A549 (cell line): ENCODE results near the gene PLCD3. TPM values are rescaled to one million over a fixed set of nuclear protein-coding genes. Genes with fewer than 3 reads are reported as not detected.
A peak's percentile ranks its signal among the peaks of the same experiment; 100 is the strongest.

Experiments
- ATAC-seq, 2 experiments: fragments of 200-7000 bp in 1 of 2; fragments of >200 bp in 1 of 2; cut with Nextera tagmentation in 1 of 2; cut with Tn5 transposase in 1 of 2; 3 replicates each; pipeline versions ENCODE4 v1.8.0 to v1.9.1; 2018 to 2020; ENCODE audit warnings: mild to moderate bottlenecking in 1 of 2, moderate library complexity in 1 of 2
- CTCF ChIA-PET: fragments of 300-600 bp; sonication (Branson Sonifier 250); formaldehyde crosslinking; extraction: SDS; loops from one replicate; lab custom pipeline; 2021; ENCODE audit warnings: antibody characterized with exemption, inconsistent platforms; lab: Yijun Ruan, JAX
- POLR2A ChIA-PET: fragments of 350-600 bp; formaldehyde crosslinking; extraction: SDS; loops from one replicate; lab custom pipeline; 2021; ENCODE audit warnings: antibody characterized with exemption, inconsistent platforms; lab: Yijun Ruan, JAX
- DNase-seq, 2 experiments: peaks; one replicate each; pipeline versions ENCODE4 v3.0.0 to v3.0.0-alpha.2; 2011 to 2016; ENCODE audit warnings: low read depth in 1 of 2, low spot score in 1 of 2
- FAIRE-seq: peaks from 2 replicates; lab custom pipeline; 2011; peaks lifted over from hg19 to GRCh38; lab: Jason Lieb, UNC
- H3K27ac ChIP-seq, 2 experiments: fragments of >200 bp; sonication (Bioruptor Twin); formaldehyde crosslinking; 3 replicates each; pipeline ENCODE4 v1.5.1; 2016 to 2017
- H3K4me1 ChIP-seq: fragments of >200 bp; sonication (Bioruptor Twin); formaldehyde crosslinking; 3 replicates; pipeline ENCODE4 v1.6.1; 2016
- H3K4me2 ChIP-seq: fragments of >200 bp; sonication (Bioruptor Twin); formaldehyde crosslinking; 3 replicates; pipeline ENCODE4 v1.6.1; 2016
- H3K4me3 ChIP-seq: fragments of >200 bp; sonication (Bioruptor Twin); formaldehyde crosslinking; 3 replicates; pipeline ENCODE4 v1.5.1; 2016
- H3K9me3 ChIP-seq: fragments of >200 bp; sonication (Bioruptor Twin); formaldehyde crosslinking; 3 replicates; pipeline ENCODE4 v1.6.1; 2016
- BCL3 ChIP-seq: fragments of >200 bp; sonication (Bioruptor Twin); formaldehyde crosslinking; IDR thresholded peaks from 3 replicates; pipeline ENCODE4 v1.6.1; 2016
- CBX8 ChIP-seq: fragments of 200-600 bp; sonication (generic); IDR thresholded peaks from 2 replicates; pipeline ENCODE4 v1.6.1; 2016
- CHD4 ChIP-seq: fragments of 200-600 bp; sonication (generic); IDR thresholded peaks from 2 replicates; pipeline ENCODE4 v1.6.1; 2016; ENCODE audit warnings: antibody characterized with exemption, mild to moderate bottlenecking, borderline replicate concordance
- EHF ChIP-seq: fragments of 250-450 bp; sonication (Bioruptor Pico); IDR thresholded peaks from 2 replicates; pipeline ENCODE4 v1.5.0; 2020; ENCODE audit warnings: mild to moderate bottlenecking
- ELK1 ChIP-seq: fragments of 150-350 bp; IDR thresholded peaks from 2 replicates; pipeline ENCODE4 v1.6.1; 2014; ENCODE audit warnings: low read depth, mild to moderate bottlenecking, low read length
- EP300 ChIP-seq, 2 experiments: fragments of >200 bp; sonication (Bioruptor Twin); formaldehyde crosslinking; IDR thresholded peaks; 2 replicates in 1 of 2; 3 replicates in 1 of 2; pipeline ENCODE4 v1.6.1; 2016 to 2017
- FOSB ChIP-seq: fragments of 250-450 bp; sonication (Bioruptor Pico); IDR thresholded peaks from 2 replicates; pipeline ENCODE4 v1.5.0; 2020; ENCODE audit warnings: mild to moderate bottlenecking, moderate library complexity
- HDAC2 ChIP-seq: fragments of 200-600 bp; sonication (generic); IDR thresholded peaks from 2 replicates; pipeline ENCODE4 v1.6.1; 2016
- HOXB13 ChIP-seq: fragments of 250-450 bp; sonication (Bioruptor Pico); IDR thresholded peaks from 2 replicates; pipeline ENCODE4 v1.5.0; 2020; ENCODE audit warnings: low read depth, mild to moderate bottlenecking, moderate library complexity
- HOXB5 ChIP-seq: fragments of 250-450 bp; sonication (Bioruptor Pico); IDR thresholded peaks from 2 replicates; pipeline ENCODE4 v1.5.0; 2020; ENCODE audit warnings: mild to moderate bottlenecking, moderate library complexity
- NFE2L2 ChIP-seq: fragments of 150-350 bp; conservative IDR thresholded peaks from 2 replicates; pipeline ENCODE4 v1.6.1; 2014; ENCODE audit warnings: low read length
- NPAS2 ChIP-seq: fragments of 250-450 bp; sonication (Bioruptor Pico); IDR thresholded peaks from 2 replicates; pipeline ENCODE4 v1.8.0; 2022; ENCODE audit warnings: mild to moderate bottlenecking, moderate library complexity, borderline replicate concordance
- POLR2A ChIP-seq: IDR thresholded peaks from 2 replicates; pipeline ENCODE4 v1.6.1; 2012; ENCODE audit warnings: mild to moderate bottlenecking, low read length
- POLR2AphosphoS2 ChIP-seq: conservative IDR thresholded peaks from 2 replicates; pipeline ENCODE4 v1.6.1; 2012; ENCODE audit warnings: low read length, improper control_type of control experiment, inconsistent platforms
- RCOR1 ChIP-seq: fragments of 150-350 bp; IDR thresholded peaks from 2 replicates; pipeline ENCODE4 v1.6.1; 2014; ENCODE audit warnings: antibody characterized with exemption, low read length, low read depth
- RFX5 ChIP-seq: fragments of 450-650 bp; IDR thresholded peaks from 2 replicates; pipeline ENCODE4 v1.7.1; 2014; ENCODE audit warnings: antibody characterized with exemption, mild to moderate bottlenecking, moderate library complexity
- TP53 ChIP-seq: fragments of 250-450 bp; sonication (Bioruptor Pico); IDR thresholded peaks from 2 replicates; pipeline ENCODE4 v1.5.0; 2021; ENCODE audit warnings: mild to moderate bottlenecking, moderate library complexity
- WGBS: methylation state at CpG from one replicate; pipeline ENCODE4 v1.1.6; 2017; ENCODE audit errors: missing lambda C conversion rate; 5-methylcytosine and 5-hydroxymethylcytosine counted together
- polyA plus RNA-seq, 4 experiments: library from polyadenylated mRNA; depleted of rRNA in 3 of 4; stranded (reverse); fragments of >200 nt; fragmentation: RNase III in 1 of 4; extraction: RNeasy Plus Mini Kit Qiagen cat#74134 plus additional on column Dnase treatment in 1 of 4; gene quantifications; 2 replicates in 3 of 4; 3 replicates in 1 of 4; pipeline ENCODE4 v1.2.3, GENCODE V29; 2011 to 2017
- TF ChIP-seq, protein P1 (sequence below): fragments of 450-650 bp; IDR thresholded peaks from 2 replicates; pipeline ENCODE4 v1.6.1; 2014; ENCODE audit warnings: antibody characterized with exemption

The PLCD3 gene
- polyA plus RNA-seq, 2 of the 4 experiments (the other 2 are of a cell fraction) = 56.6 to 105 TPM

GRCh38 chr17:45103269-45103795, 29.0 kb downstream of the PLCD3 start:
- ATAC-seq = no peak
- 96% methylated on average over 9 of the region's 9 CpGs for WGBS
- no peak for FAIRE-seq
- TF ChIP-seq ELK1 (no peak), NPAS2 (no peak), POLR2AphosphoS2 (0 out of 2 replicates have a peak, but pooled peaks have one; percentile 78)
- TF ChIP-seq, all 56 proteins: peak for 1
- Histone ChIP-seq H3K4me1 (peaks cover 7% of the 10 kb centered on the region; the same call in 2 of the 3 replicates), H3K4me3 (no peak overlapping the region), H3K4me2 (no peak overlapping the region), H3K27ac (no peak overlapping the region), H3K9me3 (no peaks in the 10 kb centered on the region)
- ChIA-PET CTCF (interaction anchor here (0.6 to 30.6 kb wide), 10 partner anchors 9 to 329 kb away, joined by 3 to 742 read pairs (median 6); partner anchors contain the start of genes ACBD4 and PLCD3), POLR2A (no interaction called here)
- no peak for DNase-seq

DNA sequence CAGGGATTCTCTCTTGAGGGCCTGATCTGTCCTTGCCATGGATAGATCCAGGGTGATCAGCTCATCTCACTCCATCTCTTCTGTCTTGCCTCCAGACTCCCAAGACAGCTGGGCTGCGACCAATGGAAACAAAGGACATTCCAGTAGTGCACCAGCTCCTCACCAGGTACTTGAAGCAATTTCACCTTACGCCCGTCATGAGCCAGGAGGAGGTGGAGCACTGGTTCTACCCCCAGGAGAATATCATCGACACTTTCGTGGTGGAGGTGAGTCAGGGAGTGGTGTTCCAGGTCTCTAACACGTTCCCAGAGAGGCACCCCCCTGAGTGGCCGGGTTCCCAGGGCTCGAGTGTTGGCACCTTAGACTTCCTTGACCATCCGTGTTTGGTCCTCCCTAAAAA, 29.5 kb downstream of the PLCD3 start:
- no peaks in the 10 kb centered on the region for H3K9me3 ChIP-seq
- H3K27ac ChIP-seq = no peak overlapping the region
- POLR2A ChIA-PET = no interaction called here
- ATAC-seq (no peak), DNase-seq (no peak), FAIRE-seq (no peak)
- no peak overlapping the region for H3K4me3 ChIP-seq
- H3K4me2 ChIP-seq = no peak overlapping the region
- TF ChIP-seq NPAS2 = no peak
- TF ChIP-seq HOXB13 (CRISPR knock-in tag) = no peak
- TF ChIP-seq NFE2L2 = no peak
- no peak for TF ChIP-seq POLR2A
- TF ChIP-seq, protein P1, sequence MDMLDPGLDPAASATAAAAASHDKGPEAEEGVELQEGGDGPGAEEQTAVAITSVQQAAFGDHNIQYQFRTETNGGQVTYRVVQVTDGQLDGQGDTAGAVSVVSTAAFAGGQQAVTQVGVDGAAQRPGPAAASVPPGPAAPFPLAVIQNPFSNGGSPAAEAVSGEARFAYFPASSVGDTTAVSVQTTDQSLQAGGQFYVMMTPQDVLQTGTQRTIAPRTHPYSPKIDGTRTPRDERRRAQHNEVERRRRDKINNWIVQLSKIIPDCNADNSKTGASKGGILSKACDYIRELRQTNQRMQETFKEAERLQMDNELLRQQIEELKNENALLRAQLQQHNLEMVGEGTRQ = no peak
- no peak for TF ChIP-seq HDAC2
- no peak for TF ChIP-seq POLR2AphosphoS2
- no peak for TF ChIP-seq RFX5
- TF ChIP-seq EHF (CRISPR knock-in tag) = no peak
- no peak for TF ChIP-seq BCL3
- 90% methylated on average over 9 of the region's 9 CpGs for WGBS
- H3K4me1 ChIP-seq = peaks cover 7% of the 10 kb centered on the region; the same call in 2 of the 3 replicates
- CTCF ChIA-PET = interaction anchor here (0.6 to 30.6 kb wide), 8 partner anchors 8 to 192 kb away, joined by 3 to 742 read pairs (median 14); partner anchors contain the start of genes ACBD4 and PLCD3

DNA sequence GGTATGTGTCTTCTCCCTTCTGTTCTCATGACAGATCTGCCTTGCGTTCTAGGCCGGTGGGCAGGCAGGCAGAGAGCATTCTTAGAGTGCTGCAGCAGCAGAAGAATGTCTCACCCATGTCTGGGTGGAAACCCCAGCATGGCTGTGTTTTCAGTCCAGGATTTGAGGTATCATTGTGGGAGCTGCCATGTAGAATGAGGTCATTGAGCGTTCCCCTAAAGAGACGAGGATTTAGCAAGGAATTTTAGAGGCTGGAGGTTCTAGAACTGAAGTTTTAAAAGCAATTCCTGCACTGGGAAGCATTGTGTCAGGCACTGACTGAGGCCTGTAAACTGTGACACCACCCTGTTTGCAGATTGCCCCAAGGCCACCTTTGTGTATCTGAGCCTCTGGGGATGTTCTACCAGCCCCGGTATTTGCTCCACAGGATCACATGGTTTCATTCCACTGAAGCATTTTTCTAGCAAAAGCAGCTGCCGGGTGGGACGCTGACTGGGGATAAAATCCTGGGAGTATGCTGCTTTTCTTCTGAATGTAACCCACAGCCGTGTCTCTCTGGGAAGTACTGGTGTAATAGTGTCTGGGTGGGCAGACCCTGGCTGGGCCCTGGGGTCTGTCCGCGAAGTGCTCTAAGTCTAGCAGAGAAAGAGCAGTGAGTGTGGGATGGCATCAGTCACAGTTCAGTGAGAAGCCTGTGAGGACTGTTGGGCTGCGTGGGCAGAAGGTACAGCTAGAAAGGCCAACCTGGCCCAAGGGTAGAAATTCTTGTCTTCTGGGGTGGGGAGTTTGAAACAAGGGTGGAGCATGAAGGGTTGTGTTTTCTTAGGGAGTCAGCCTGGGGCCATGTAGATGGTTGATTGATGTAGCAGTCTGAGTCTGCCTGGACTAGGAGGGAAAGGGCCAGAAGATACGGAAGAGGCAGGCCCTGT, 30.2 kb downstream of the PLCD3 start:
- Histone ChIP-seq H3K4me2 (no peak overlapping the region), H3K4me3 (no peak overlapping the region), H3K4me1 (peaks cover 7% of the 10 kb centered on the region; the same call in 2 of the 3 replicates), H3K27ac (peak overlapping the region in 1 of 2 experiments; percentile 22; a peak in 1 of 6 replicates), H3K9me3 (no peaks in the 10 kb centered on the region)
- no peak for FAIRE-seq
- TF ChIP-seq EHF (CRISPR knock-in tag) (no peak), CBX8 (no peak), EP300 (IDR thresholded peaks at IDR 0.05) (no peak), TP53 (CRISPR knock-in tag) (no peak), RCOR1 (no peak), FOSB (no peak), POLR2AphosphoS2 (no peak), CHD4 (no peak), HOXB5 (CRISPR knock-in tag) (no peak)
- WGBS = 89% methylated on average over 12 of the region's 12 CpGs
- no peak for ATAC-seq
- ChIA-PET POLR2A (no interaction called here), CTCF (interaction anchor here (1.0 to 30.6 kb wide), 7 partner anchors 7 to 133 kb away, joined by 3 to 742 read pairs (median 64); partner anchors contain the start of genes ACBD4 and PLCD3)
- no peak for DNase-seq
